Mammary epithelial cell (primary cell): ENCODE results near the gene SLC29A3.

Source experiments
- EZH2 ChIP-seq: IDR thresholded peaks from 2 replicates; pipeline ENCODE4 v1.6.1; 2012; ENCODE audit warnings: low read length, inconsistent platforms, borderline replicate concordance
- TF ChIP-seq, protein P1 (sequence below), 2 donors: IDR thresholded peaks in 1 of 2; conservative IDR thresholded peaks in 1 of 2; 2 replicates each; pipeline ENCODE4 v1.5.1; 2011 to 2012; ENCODE audit warnings: inconsistent platforms in 2 of 2, low read length in 2 of 2, mild to moderate bottlenecking in 2 of 2, control low read depth in 1 of 2, low read depth in 1 of 2; ENCODE audit not compliant: insufficient read depth in 1 of 2; ENCODE audit errors: extremely low read depth in 1 of 2

DNA sequence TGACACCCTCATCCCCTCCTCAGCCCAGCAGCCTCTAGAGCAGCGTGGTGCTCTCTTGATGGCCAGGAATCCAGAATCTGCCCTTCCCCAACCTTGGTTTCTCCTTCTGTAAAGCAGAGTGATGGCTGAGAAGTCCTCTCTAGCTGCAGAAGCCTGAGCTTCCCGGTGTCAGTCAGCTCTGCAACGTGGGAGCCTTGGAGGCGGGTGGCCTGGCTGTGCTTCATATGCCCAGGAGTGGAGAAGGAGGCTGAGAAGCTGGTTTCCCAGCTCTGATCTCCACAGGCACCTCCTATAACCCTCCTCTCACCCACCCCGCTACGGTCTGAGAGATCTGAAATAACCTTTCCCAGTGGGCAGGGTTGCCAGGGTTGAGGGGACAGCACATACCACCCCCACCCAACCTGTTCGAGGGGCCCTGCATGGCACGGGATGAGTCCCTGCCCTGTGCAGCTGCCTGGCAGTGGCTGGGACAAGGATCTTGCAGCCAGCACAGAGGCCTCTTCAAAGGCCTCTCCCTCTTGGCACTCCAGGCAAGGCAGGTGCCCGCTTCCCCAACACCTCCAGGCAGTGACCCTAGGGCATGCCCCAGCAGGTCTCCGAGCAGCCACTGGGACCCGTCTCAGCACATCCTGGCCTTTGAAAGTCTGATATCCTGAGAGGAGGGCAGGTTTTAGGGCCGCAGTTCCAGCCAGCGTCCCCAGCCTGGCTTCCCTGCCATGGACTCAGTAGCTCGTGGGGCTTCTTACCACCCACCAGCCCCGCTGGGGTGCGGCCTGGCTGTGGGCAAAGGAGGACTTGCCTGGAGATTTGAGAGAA, 18.3 kb upstream of the SLC29A3 start:
- TF ChIP-seq, protein P1, sequence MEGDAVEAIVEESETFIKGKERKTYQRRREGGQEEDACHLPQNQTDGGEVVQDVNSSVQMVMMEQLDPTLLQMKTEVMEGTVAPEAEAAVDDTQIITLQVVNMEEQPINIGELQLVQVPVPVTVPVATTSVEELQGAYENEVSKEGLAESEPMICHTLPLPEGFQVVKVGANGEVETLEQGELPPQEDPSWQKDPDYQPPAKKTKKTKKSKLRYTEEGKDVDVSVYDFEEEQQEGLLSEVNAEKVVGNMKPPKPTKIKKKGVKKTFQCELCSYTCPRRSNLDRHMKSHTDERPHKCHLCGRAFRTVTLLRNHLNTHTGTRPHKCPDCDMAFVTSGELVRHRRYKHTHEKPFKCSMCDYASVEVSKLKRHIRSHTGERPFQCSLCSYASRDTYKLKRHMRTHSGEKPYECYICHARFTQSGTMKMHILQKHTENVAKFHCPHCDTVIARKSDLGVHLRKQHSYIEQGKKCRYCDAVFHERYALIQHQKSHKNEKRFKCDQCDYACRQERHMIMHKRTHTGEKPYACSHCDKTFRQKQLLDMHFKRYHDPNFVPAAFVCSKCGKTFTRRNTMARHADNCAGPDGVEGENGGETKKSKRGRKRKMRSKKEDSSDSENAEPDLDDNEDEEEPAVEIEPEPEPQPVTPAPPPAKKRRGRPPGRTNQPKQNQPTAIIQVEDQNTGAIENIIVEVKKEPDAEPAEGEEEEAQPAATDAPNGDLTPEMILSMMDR (conservative IDR thresholded peaks at IDR 0.05 in 1 of 2, IDR thresholded peaks at IDR 0.05 in 1 of 2; ENCODE audit: extremely low read depth in 1 of 2, insufficient read depth in 1 of 2, low read depth in 1 of 2, low read length in 2 of 2), result no peak
- TF ChIP-seq EZH2, result no peak
